ENCODE data around the gene GLG1. TPM values are rescaled to one million over a fixed set of nuclear protein-coding genes. Genes with fewer than 3 reads are reported as not detected.
A peak's percentile ranks its signal among the peaks of the same experiment; 100 is the strongest.
"Not testable (repeated sequence)": the region's sequence is repeated elsewhere in the genome, so short reads cannot be mapped to it uniquely, and the experiment has no call there.

The GLG1 gene
- total RNA-seq, 6 experiments from 2014 or later, result 42.4 to 65.1 (median 44.7) TPM

- H3K27ac ChIP-seq; H3K36me3 ChIP-seq; H3K4me1 ChIP-seq; H3K27me3 ChIP-seq; DNase-seq; intact Hi-C loops (cut with DNase I); H3K4me3 ChIP-seq; H3K9me3 ChIP-seq: not testable (repeated sequence)
- WGBS (ENCODE audit: insufficient coverage, low coverage, low lambda C conversion rate, missing lambda C conversion rate), result 40% methylated on average over 1 of the region's 17 CpGs
- peak in 1 of 4 donors; percentile 6 for ATAC-seq
These were observed 184.8 kb downstream of the GLG1 start for GRCh38 chr16:74422086-74422485.

- H3K36me3 ChIP-seq; H3K27ac ChIP-seq; DNase-seq; ATAC-seq; H3K4me1 ChIP-seq; intact Hi-C loops (cut with DNase I); H3K27me3 ChIP-seq; H3K9me3 ChIP-seq; H3K4me3 ChIP-seq: not testable (repeated sequence)
- WGBS (ENCODE audit: insufficient coverage, low coverage, low lambda C conversion rate, missing lambda C conversion rate), result no CpG with 5 or more reads among the region's 16 CpGs
These were observed 185.5 kb downstream of the GLG1 start for GRCh38 chr16:74421482-74421785.

DNA sequence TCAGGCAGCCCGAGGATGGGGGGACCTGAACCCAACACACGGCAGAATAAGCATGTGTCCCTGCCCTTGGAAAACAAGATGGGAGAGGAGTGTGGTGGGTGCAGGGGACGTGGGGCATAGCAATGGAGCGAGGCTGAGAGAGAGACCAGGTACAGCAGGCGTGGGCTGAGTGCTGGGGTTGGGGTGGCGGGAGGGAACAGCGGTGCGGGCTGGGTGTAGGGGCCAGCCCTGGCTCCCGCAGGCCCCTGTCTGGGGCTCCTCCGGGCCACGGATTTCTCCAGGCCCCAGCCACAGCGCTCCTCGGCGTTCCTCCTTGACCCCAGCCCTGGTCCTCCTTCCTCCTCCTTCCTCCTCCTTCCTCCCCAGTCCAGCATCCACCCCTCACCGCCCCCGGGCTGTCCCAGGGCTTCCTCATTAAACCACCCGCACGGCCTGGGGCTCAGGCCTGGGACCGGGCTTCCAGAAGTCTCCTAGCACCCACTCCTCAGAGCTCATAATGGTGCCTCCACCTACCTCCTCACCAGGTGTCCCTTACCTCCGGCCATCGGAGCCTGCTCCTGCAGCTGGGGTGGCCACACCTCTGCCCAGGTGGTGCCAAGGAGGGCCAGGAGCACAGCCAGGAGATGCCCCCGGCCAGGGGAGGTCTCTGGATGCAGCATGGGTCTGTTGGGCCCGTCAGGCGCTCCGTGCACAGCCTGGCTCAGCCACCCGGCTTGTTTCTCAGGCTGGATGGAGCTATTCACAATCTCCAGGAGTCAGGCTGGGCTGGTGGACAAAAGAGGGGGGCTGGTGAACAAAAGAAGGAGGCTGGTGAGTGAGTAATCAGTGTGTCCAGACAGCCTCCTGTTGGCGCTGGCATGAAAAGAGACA is 186.1 kb downstream of the GLG1 start, which contains the start of gene CLEC18B:
Gene CLEC18B, minus strand, starts transcription at position 867 of the 870 bp plus-strand sequence. Its CDS starts 208 bp downstream, at position 659.
- H3K27ac ChIP-seq; H3K27me3 ChIP-seq; DNase-seq; H3K4me3 ChIP-seq; intact Hi-C loops (cut with DNase I); H3K4me1 ChIP-seq; H3K9me3 ChIP-seq; H3K36me3 ChIP-seq: not testable (repeated sequence)
- whole genome bisulfite sequencing (ENCODE audit: insufficient coverage, low coverage, low lambda C conversion rate, missing lambda C conversion rate), result no CpG with 5 or more reads among the region's 27 CpGs
- ATAC-seq, result peak in 1 of 4 donors; percentile 7

GRCh38 chr16:74419811-74420210 is 187.1 kb downstream of the GLG1 start:
- H3K9me3 ChIP-seq; H3K4me1 ChIP-seq; H3K4me3 ChIP-seq; H3K36me3 ChIP-seq; H3K27me3 ChIP-seq; H3K27ac ChIP-seq; intact Hi-C loops (cut with DNase I); DNase-seq; ATAC-seq: not testable (repeated sequence)
- WGBS (ENCODE audit: insufficient coverage, low coverage, low lambda C conversion rate, missing lambda C conversion rate), result 60% methylated on average over 1 of the region's 14 CpGs

GRCh38 chr16:74417897-74418296 is 189.0 kb downstream of the GLG1 start:
- ATAC-seq, result peak in 1 of 4 donors; percentile 8
- 80% methylated on average over 1 of the region's 15 CpGs for WGBS (ENCODE audit: insufficient coverage, low coverage, low lambda C conversion rate, missing lambda C conversion rate)
- H3K9me3 ChIP-seq; intact Hi-C loops (cut with DNase I); H3K27ac ChIP-seq; H3K27me3 ChIP-seq; H3K4me3 ChIP-seq; H3K36me3 ChIP-seq; H3K4me1 ChIP-seq; DNase-seq: not testable (repeated sequence)

GRCh38 chr16:74413920-74414319 is 193.0 kb downstream of the GLG1 start:
- DNase-seq; H3K27ac ChIP-seq; intact Hi-C loops (cut with DNase I); H3K27me3 ChIP-seq; H3K36me3 ChIP-seq; H3K4me1 ChIP-seq; H3K9me3 ChIP-seq; H3K4me3 ChIP-seq; ATAC-seq: not testable (repeated sequence)
- 68% methylated on average over 7 of the region's 7 CpGs for WGBS (ENCODE audit: insufficient coverage, low coverage, low lambda C conversion rate, missing lambda C conversion rate)

GRCh38 chr16:74413485-74413884 is 193.4 kb downstream of the GLG1 start:
- DNase-seq, result peak in 1 of 3 donors; percentile 11
- H3K4me3 ChIP-seq; H3K27me3 ChIP-seq; H3K27ac ChIP-seq; H3K36me3 ChIP-seq; H3K4me1 ChIP-seq; intact Hi-C loops (cut with DNase I); H3K9me3 ChIP-seq: not testable (repeated sequence)
- WGBS (ENCODE audit: insufficient coverage, low coverage, low lambda C conversion rate, missing lambda C conversion rate), result 68% methylated on average over 5 of the region's 9 CpGs
- ATAC-seq, result peak in 2 of 4 donors; percentile 3 to 8

DNA sequence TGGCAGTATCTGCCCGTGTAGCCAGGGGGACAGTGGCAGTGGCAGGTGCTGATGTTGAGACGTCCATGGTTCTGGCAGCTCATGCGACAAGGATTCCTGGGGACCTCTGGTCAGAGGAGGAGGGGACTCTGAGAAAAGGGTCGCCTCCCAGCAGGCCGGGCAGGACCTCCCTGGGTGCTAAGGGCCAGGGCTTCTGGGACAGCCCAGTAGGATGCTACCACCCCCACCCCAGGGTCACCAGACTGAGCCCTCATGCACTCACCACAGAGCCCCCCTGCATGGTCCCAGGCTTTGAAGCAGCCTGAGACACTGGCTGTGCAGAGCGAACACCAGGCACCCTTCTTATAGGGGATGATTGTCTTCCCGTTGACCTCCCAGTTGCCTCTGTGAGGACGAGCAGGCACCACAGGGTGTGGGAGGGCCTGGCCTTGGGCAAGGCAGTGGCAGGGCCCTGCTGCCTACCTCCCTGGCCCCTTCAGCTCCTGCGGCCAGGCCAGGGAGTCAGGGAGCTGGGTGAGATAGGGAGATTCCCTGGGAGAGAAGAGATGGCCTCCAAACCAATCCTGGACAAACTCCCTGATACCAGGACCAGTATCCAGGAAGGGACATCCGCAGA is 194.0 kb downstream of the GLG1 start:
- H3K9me3 ChIP-seq; H3K36me3 ChIP-seq; H3K4me1 ChIP-seq; H3K4me3 ChIP-seq; H3K27me3 ChIP-seq; intact Hi-C loops (cut with DNase I); H3K27ac ChIP-seq: not testable (repeated sequence)
- ATAC-seq, result peak in 2 of 4 donors; percentile 16 to 26
- peak in 1 of 3 donors; percentile 20 for DNase-seq
- 67% methylated on average over 5 of the region's 10 CpGs for WGBS (ENCODE audit: insufficient coverage, low coverage, low lambda C conversion rate, missing lambda C conversion rate)

DNA sequence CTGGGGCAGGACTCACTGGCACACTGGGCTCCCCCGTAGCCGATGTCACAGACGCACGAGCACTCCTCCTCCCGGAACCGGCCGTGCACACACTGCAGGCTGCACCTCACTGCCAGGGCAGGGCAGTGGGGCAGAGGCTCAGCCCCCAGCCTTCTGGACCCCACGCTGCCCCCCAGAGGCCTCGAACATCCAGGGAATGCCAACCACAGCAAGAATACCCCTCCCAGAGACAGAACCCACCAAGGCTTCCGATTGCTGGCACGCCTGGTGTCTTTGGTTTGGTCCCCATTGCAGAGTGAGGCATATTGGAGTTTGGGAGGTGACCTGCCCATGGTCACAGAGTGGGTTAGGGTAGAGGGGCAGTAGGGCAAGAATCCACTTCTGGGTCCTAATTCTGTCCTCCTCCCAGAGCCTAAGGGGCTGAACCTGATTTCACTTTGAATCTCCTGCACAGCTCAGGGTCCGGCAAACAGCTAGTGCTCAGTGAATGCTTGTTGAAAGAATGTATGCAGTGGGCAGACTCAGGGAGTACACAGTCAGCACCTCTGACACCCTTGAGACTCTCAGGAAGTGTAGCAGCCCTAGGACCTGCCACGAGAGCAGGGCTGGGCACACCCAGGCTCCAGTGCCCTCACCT is 194.7 kb downstream of the GLG1 start:
- H3K27ac ChIP-seq; H3K4me1 ChIP-seq; H3K27me3 ChIP-seq; H3K9me3 ChIP-seq; intact Hi-C loops (cut with DNase I); H3K4me3 ChIP-seq; H3K36me3 ChIP-seq: not testable (repeated sequence)
- peak in 2 of 4 donors; percentile 8 to 9 for ATAC-seq
- peak in 1 of 3 donors; percentile 8 for DNase-seq
- WGBS (ENCODE audit: insufficient coverage, low coverage, low lambda C conversion rate, missing lambda C conversion rate), result 93% methylated on average over 3 of the region's 13 CpGs

- H3K9me3 ChIP-seq; H3K4me1 ChIP-seq; intact Hi-C loops (cut with DNase I); ATAC-seq; H3K27ac ChIP-seq; H3K27me3 ChIP-seq; H3K36me3 ChIP-seq; H3K4me3 ChIP-seq; DNase-seq: not testable (repeated sequence)
- WGBS (ENCODE audit: insufficient coverage, low coverage, low lambda C conversion rate, missing lambda C conversion rate), result 76% methylated on average over 2 of the region's 9 CpGs
These were observed 195.9 kb downstream of the GLG1 start for GRCh38 chr16:74410981-74411380.

All from right lobe of liver (tissue), 6 donors.